ENCODE data around the gene ZMIZ1. TPM values are rescaled to one million over a fixed set of nuclear protein-coding genes. Genes with fewer than 3 reads are reported as not detected.
A peak's percentile ranks its signal among the peaks of the same experiment; 100 is the strongest.

Gene ZMIZ1
- total RNA-seq, 4 donors from 2014 or later: 22.7 to 37.5 (median 31.7) TPM

- Histone ChIP-seq H3K9me3 (no peaks in the 10 kb centered on the region), H3K4me3 (no peak overlapping the region), H3K27me3 (no peaks in the 10 kb centered on the region), H3K27ac (peak overlapping the region; percentile 90 to 95 (median 94)), H3K4me1 (peaks cover 85 to 94% of the 10 kb centered on the region in 2 donors), H3K36me3 (no peaks in the 10 kb centered on the region)
- in situ Hi-C loops (cut with MboI; ENCODE audit: low sequenced_read_pairs in 4 of 4): loop anchor here in 2 of 4 donors (10.0 to 25.0 kb wide), 3 partner anchors 70 to 1048 kb away; partner anchors contain the start of genes POLR3A (in 1 of the 2), RPS24 (in 1 of the 2) and ZCCHC24 (in 1 of the 2)
- ATAC-seq (no peak), DNase-seq (no peak)
- TF ChIP-seq, protein P1, sequence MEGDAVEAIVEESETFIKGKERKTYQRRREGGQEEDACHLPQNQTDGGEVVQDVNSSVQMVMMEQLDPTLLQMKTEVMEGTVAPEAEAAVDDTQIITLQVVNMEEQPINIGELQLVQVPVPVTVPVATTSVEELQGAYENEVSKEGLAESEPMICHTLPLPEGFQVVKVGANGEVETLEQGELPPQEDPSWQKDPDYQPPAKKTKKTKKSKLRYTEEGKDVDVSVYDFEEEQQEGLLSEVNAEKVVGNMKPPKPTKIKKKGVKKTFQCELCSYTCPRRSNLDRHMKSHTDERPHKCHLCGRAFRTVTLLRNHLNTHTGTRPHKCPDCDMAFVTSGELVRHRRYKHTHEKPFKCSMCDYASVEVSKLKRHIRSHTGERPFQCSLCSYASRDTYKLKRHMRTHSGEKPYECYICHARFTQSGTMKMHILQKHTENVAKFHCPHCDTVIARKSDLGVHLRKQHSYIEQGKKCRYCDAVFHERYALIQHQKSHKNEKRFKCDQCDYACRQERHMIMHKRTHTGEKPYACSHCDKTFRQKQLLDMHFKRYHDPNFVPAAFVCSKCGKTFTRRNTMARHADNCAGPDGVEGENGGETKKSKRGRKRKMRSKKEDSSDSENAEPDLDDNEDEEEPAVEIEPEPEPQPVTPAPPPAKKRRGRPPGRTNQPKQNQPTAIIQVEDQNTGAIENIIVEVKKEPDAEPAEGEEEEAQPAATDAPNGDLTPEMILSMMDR (IDR thresholded peaks at IDR 0.05 in 4 of 5, conservative IDR thresholded peaks at IDR 0.05 in 1 of 5): peak in 1 of 5 experiments; percentile 10
- no peak for TF ChIP-seq POLR2A (IDR thresholded peaks at IDR 0.05)
- intact Hi-C loops (cut with DNase I; ENCODE audit: low total_unique reads): loop anchor here (5.0 kb wide), 1 partner anchor 187 kb away; no protein-coding TSS in a partner anchor
Measured at GRCh38 chr10:79084972-79085597, 16.3 kb downstream of the ZMIZ1 start.

DNA sequence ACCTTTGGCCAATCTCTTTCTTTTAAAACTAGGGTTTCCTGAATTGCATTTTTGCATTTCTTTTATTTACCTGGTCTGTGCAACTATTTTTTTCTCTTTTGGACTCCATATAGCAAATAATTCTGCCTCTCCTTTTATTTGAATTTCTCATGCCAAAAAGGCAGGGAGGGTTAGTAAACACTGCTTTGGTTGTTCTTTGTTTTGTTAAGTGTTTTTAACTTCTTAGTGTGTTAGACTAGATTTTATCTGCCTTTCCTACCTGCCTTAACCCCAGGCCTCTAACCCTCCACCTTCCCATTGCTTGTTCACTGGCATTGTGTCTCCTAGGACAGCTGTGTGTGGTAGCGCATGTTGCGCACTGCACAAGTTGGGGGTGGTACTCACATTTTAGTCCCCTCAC is 18.1 kb downstream of the ZMIZ1 start:
- peak overlapping the region; percentile 49 to 94 (median 80) for H3K27ac ChIP-seq
- intact Hi-C loops (cut with DNase I; ENCODE audit: low total_unique reads): no loop called here

GRCh38 chr10:79087721-79088120 is 19.0 kb downstream of the ZMIZ1 start:
- Histone ChIP-seq H3K4me1 (peaks cover 72 to 93% of the 10 kb centered on the region in 2 donors), H3K4me3 (no peak overlapping the region), H3K27me3 (no peaks in the 10 kb centered on the region), H3K36me3 (no peaks in the 10 kb centered on the region), H3K27ac (peak overlapping the region; percentile 49 to 94 (median 80)), H3K9me3 (no peaks in the 10 kb centered on the region)
- TF ChIP-seq, protein P1 (IDR thresholded peaks at IDR 0.05 in 4 of 5, conservative IDR thresholded peaks at IDR 0.05 in 1 of 5): no peak
- no peak for TF ChIP-seq POLR2A (IDR thresholded peaks at IDR 0.05)
- ATAC-seq (no peak), DNase-seq (no peak)
- intact Hi-C loops (cut with DNase I; ENCODE audit: low total_unique reads) (no loop called here), in situ Hi-C loops (cut with MboI; ENCODE audit: low sequenced_read_pairs in 4 of 4) (loop anchor here in 2 of 4 donors (10.0 to 25.0 kb wide), 3 partner anchors 67 to 1050 kb away; partner anchors contain the start of genes POLR3A (in 1 of the 2), RPS24 (in 1 of the 2) and ZCCHC24 (in 1 of the 2))

More for the DNA sequence above, 18.1 kb downstream of the ZMIZ1 start:
- in situ Hi-C loops (cut with MboI; ENCODE audit: low sequenced_read_pairs in 4 of 4): loop anchor here in 2 of 4 donors (10.0 to 25.0 kb wide), 3 partner anchors 68 to 1050 kb away; partner anchors contain the start of genes POLR3A (in 1 of the 2), RPS24 (in 1 of the 2) and ZCCHC24 (in 1 of the 2)
- H3K4me1 ChIP-seq: peaks cover 73 to 93% of the 10 kb centered on the region in 2 donors
- H3K4me3 ChIP-seq: no peak overlapping the region
- DNase-seq (no peak), ATAC-seq (no peak)
- no peaks in the 10 kb centered on the region for H3K36me3 ChIP-seq
- no peaks in the 10 kb centered on the region for H3K9me3 ChIP-seq
- TF ChIP-seq POLR2A (IDR thresholded peaks at IDR 0.05): no peak
- TF ChIP-seq, protein P1 (IDR thresholded peaks at IDR 0.05 in 4 of 5, conservative IDR thresholded peaks at IDR 0.05 in 1 of 5): no peak
- no peaks in the 10 kb centered on the region for H3K27me3 ChIP-seq

DNA sequence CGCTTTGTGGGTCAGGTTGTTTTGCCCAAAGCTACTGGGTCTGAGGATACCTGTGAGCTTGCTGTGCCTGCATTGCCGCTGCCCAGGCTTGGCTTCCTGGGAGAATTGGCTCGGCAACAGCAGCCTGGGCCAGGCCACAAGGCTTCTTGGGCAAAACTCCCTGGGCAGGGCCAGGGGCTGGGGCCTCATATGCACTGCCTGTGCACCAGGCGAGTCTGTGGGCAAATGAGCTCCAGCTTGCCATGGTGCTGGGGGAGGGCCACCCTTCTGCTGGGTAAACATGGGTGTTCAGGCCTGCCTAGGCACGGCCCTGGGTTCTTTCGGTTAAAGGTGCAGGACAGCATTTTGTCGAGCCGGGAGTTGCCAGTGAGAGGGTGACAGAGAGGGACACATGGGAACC is 19.4 kb downstream of the ZMIZ1 start:
- Histone ChIP-seq H3K4me1 (peaks cover 68 to 93% of the 10 kb centered on the region in 2 donors), H3K9me3 (no peaks in the 10 kb centered on the region), H3K36me3 (no peaks in the 10 kb centered on the region), H3K4me3 (no peak overlapping the region), H3K27me3 (no peaks in the 10 kb centered on the region), H3K27ac (peak overlapping the region; percentile 49 to 94 (median 80))
- peak in 1 of 2 donors; percentile 47 for ATAC-seq
- TF ChIP-seq, protein P1 (IDR thresholded peaks at IDR 0.05 in 4 of 5, conservative IDR thresholded peaks at IDR 0.05 in 1 of 5): no peak
- no peak for TF ChIP-seq POLR2A (IDR thresholded peaks at IDR 0.05)
- intact Hi-C loops (cut with DNase I; ENCODE audit: low total_unique reads) (no loop called here), in situ Hi-C loops (cut with MboI; ENCODE audit: low sequenced_read_pairs in 4 of 4) (loop anchor here in 2 of 4 donors (10.0 to 25.0 kb wide), 3 partner anchors 67 to 1051 kb away; partner anchors contain the start of genes POLR3A (in 1 of the 2), RPS24 (in 1 of the 2) and ZCCHC24 (in 1 of the 2))
- peak in 1 of 2 donors; percentile 68 for DNase-seq

All from gastrocnemius medialis (tissue), 4 donors.